Mesenchymal stem cell (in vitro differentiated cells and primary cell): ENCODE results near the gene NR1H2.

ENCODE experiments used
- DNase-seq: peaks from one replicate; pipeline ENCODE4 v3.0.0-alpha.2; 2013
- H2AFZ ChIP-seq: one replicate; pipeline ENCODE4 v1.6.1; 2013; ENCODE audit warnings: low read depth, mild to moderate bottlenecking, control low read depth, inconsistent platforms, low read length, moderate library complexity
- H2AK5ac ChIP-seq: 2 replicates; pipeline ENCODE4 v1.6.1; 2013; ENCODE audit warnings: low read length, moderate library complexity, mild to moderate bottlenecking, inconsistent platforms; ENCODE audit not compliant: severe bottlenecking
- H2BK120ac ChIP-seq: one replicate; pipeline ENCODE4 v1.6.1; 2013; ENCODE audit warnings: low read depth, mild to moderate bottlenecking, inconsistent platforms, low read length, moderate library complexity
- H2BK12ac ChIP-seq, 2 experiments: one replicate each; pipeline ENCODE4 v1.6.1; 2013; ENCODE audit warnings: inconsistent platforms in 2 of 2, low read length in 2 of 2, mild to moderate bottlenecking in 2 of 2, moderate library complexity in 2 of 2, control low read depth in 1 of 2
- H2BK15ac ChIP-seq: one replicate; pipeline ENCODE4 v1.6.1; 2013; ENCODE audit warnings: mild to moderate bottlenecking, low read depth, inconsistent platforms; ENCODE audit not compliant: poor library complexity, severe bottlenecking
- H2BK5ac ChIP-seq: 2 replicates; pipeline ENCODE4 v1.6.1; 2013; ENCODE audit warnings: low read depth, mild to moderate bottlenecking, low read length, control low read depth, inconsistent platforms; ENCODE audit not compliant: poor library complexity, severe bottlenecking
- H3K14ac ChIP-seq, 2 experiments: one replicate each; pipeline ENCODE4 v1.6.1; 2013; ENCODE audit warnings: inconsistent platforms in 2 of 2, low read length in 2 of 2, control low read depth in 1 of 2, mild to moderate bottlenecking in 1 of 2, moderate library complexity in 1 of 2
- H3K18ac ChIP-seq, 2 experiments: one replicate each; pipeline ENCODE4 v1.6.1; 2013; ENCODE audit warnings: inconsistent platforms in 2 of 2, low read length in 2 of 2, control low read depth in 1 of 2, low read depth in 1 of 2, mild to moderate bottlenecking in 1 of 2
- H3K23ac ChIP-seq, 2 experiments: one replicate each; pipeline ENCODE4 v1.6.1; 2013; ENCODE audit warnings: inconsistent platforms in 2 of 2, low read length in 2 of 2, mild to moderate bottlenecking in 2 of 2, moderate library complexity in 2 of 2, control low read depth in 1 of 2
- H3K27ac ChIP-seq: 2 replicates; pipeline ENCODE4 v1.5.1; 2013; ENCODE audit warnings: mild to moderate bottlenecking, moderate library complexity, low read length, control low read depth, inconsistent platforms; ENCODE audit not compliant: poor library complexity, severe bottlenecking
- H3K27me3 ChIP-seq, 2 experiments: 2 replicates each; pipeline versions ENCODE4 v1.6.1 to v1.7.0; 2013; ENCODE audit warnings: low read length in 2 of 2, mild to moderate bottlenecking in 2 of 2, moderate library complexity in 2 of 2, control low read depth in 1 of 2, inconsistent platforms in 1 of 2; ENCODE audit not compliant: control insufficient read depth in 1 of 2, insufficient read depth in 1 of 2
- H3K36me3 ChIP-seq, 2 experiments: 2 replicates each; pipeline versions ENCODE4 v1.6.1 to v1.7.0; 2013; ENCODE audit warnings: low read length in 2 of 2, control low read depth in 1 of 2, inconsistent platforms in 1 of 2, low read depth in 1 of 2, mild to moderate bottlenecking in 1 of 2; ENCODE audit not compliant: insufficient read depth in 2 of 2, control insufficient read depth in 1 of 2
- H3K4ac ChIP-seq, 2 experiments: one replicate each; pipeline ENCODE4 v1.6.1; 2013; ENCODE audit warnings: inconsistent platforms in 2 of 2, low read length in 2 of 2, mild to moderate bottlenecking in 2 of 2, moderate library complexity in 2 of 2, control low read depth in 1 of 2, low read depth in 1 of 2
- H3K4me1 ChIP-seq: 2 replicates; pipeline ENCODE4 v1.6.1; 2013; ENCODE audit warnings: low read depth, low read length, control low read depth; ENCODE audit not compliant: control insufficient read depth, insufficient read depth
- H3K4me2 ChIP-seq: 2 replicates; pipeline ENCODE4 v1.6.1; 2013; ENCODE audit warnings: low read length, mild to moderate bottlenecking, inconsistent platforms; ENCODE audit not compliant: poor library complexity, severe bottlenecking
- H3K4me3 ChIP-seq, 2 experiments: 2 replicates each; pipeline versions ENCODE4 v1.5.1 to v1.7.0; 2013; ENCODE audit warnings: low read length in 2 of 2, mild to moderate bottlenecking in 2 of 2, control low read depth in 1 of 2, low read depth in 1 of 2; ENCODE audit not compliant: insufficient read depth in 1 of 2
- H3K79me1 ChIP-seq: replicated peaks from 2 replicates; pipeline ENCODE4 v1.6.1; 2013; ENCODE audit warnings: mild to moderate bottlenecking, control low read depth, low read length, inconsistent platforms; ENCODE audit not compliant: poor library complexity, severe bottlenecking
- H3K9ac ChIP-seq: 2 replicates; pipeline ENCODE4 v1.7.0; 2013; ENCODE audit warnings: mild to moderate bottlenecking, low read length, moderate library complexity
- H3K9me3 ChIP-seq: 2 replicates; pipeline ENCODE4 v1.7.0; 2013; ENCODE audit warnings: mild to moderate bottlenecking, low read length; ENCODE audit not compliant: control insufficient read depth
- H4K8ac ChIP-seq: one replicate; pipeline ENCODE4 v1.6.1; 2013; ENCODE audit warnings: inconsistent platforms, mild to moderate bottlenecking, low read length, moderate library complexity
- H4K91ac ChIP-seq: one replicate; pipeline ENCODE4 v1.6.1; 2013; ENCODE audit warnings: mild to moderate bottlenecking, low read length, inconsistent platforms
- WGBS: methylation state at CpG from one replicate; pipeline ENCODE4 v1.1.7; 2013; ENCODE audit warnings: mixed read lengths; 5-methylcytosine and 5-hydroxymethylcytosine counted together

Gene NR1H2

GRCh38 chr19:50378169-50378862, 2.1 kb downstream of the NR1H2 start:
- Histone ChIP-seq H2AFZ (no peak overlapping the region), H3K4me1 (peaks cover 2% of the 10 kb centered on the region)
- WGBS: 97% methylated on average over 36 of the region's 36 CpGs

GRCh38 chr19:50378863-50379236, 2.6 kb downstream of the NR1H2 start:
- Histone ChIP-seq H3K4me3 (no peak overlapping the region), H3K4me2 (no peak overlapping the region), H3K4ac (no peak overlapping the region), H2BK15ac (no peak overlapping the region), H3K14ac (no peak overlapping the region), H3K9me3 (no peaks in the 10 kb centered on the region), H2AK5ac (no peak overlapping the region), H2BK5ac (no peak overlapping the region), H2BK12ac (no peak overlapping the region), H2BK120ac (no peak overlapping the region), H3K23ac (no peak overlapping the region), H3K36me3 (peaks cover 55 to 61% of the 10 kb centered on the region in 2 experiments), H2AFZ (no peak overlapping the region), H3K4me1 (peaks cover 2% of the 10 kb centered on the region), H3K18ac (no peak overlapping the region), H3K9ac (no peak overlapping the region), H3K79me1 (peaks cover 33% of the 10 kb centered on the region), H4K91ac (no peak overlapping the region), H3K27ac (no peak overlapping the region), H3K27me3 (no peaks in the 10 kb centered on the region), H4K8ac (no peak overlapping the region)
- DNase-seq: no peak
- WGBS: 96% methylated on average over 10 of the region's 10 CpGs

More at GRCh38 chr19:50378169-50378862, 2.1 kb downstream of the NR1H2 start:
- H2BK12ac ChIP-seq: no peak overlapping the region
- no peak overlapping the region for H2BK15ac ChIP-seq
- H3K9ac ChIP-seq: no peak overlapping the region
- H3K23ac ChIP-seq: no peak overlapping the region
- no peak overlapping the region for H3K4me3 ChIP-seq
- no peak overlapping the region for H3K4me2 ChIP-seq
- no peak overlapping the region for H3K18ac ChIP-seq
- no peak overlapping the region for H2BK120ac ChIP-seq
- H3K27ac ChIP-seq: no peak overlapping the region
- no peak overlapping the region for H3K4ac ChIP-seq
- peaks cover 55 to 60% of the 10 kb centered on the region in 2 experiments for H3K36me3 ChIP-seq
- no peak overlapping the region for H2BK5ac ChIP-seq
- no peaks in the 10 kb centered on the region for H3K9me3 ChIP-seq
- H3K14ac ChIP-seq: no peak overlapping the region
- H4K91ac ChIP-seq: no peak overlapping the region
- no peak overlapping the region for H2AK5ac ChIP-seq
- H3K27me3 ChIP-seq: no peaks in the 10 kb centered on the region
- peaks cover 33% of the 10 kb centered on the region for H3K79me1 ChIP-seq
- DNase-seq: no peak
- H4K8ac ChIP-seq: no peak overlapping the region

- no peak overlapping the region for H2BK5ac ChIP-seq
- H3K9me3 ChIP-seq: no peaks in the 10 kb centered on the region
- H2BK15ac ChIP-seq: no peak overlapping the region
- no peak overlapping the region for H3K9ac ChIP-seq
- H2AK5ac ChIP-seq: no peak overlapping the region
- peaks cover 33% of the 10 kb centered on the region for H3K79me1 ChIP-seq
- H3K27me3 ChIP-seq: no peaks in the 10 kb centered on the region
- H2AFZ ChIP-seq: no peak overlapping the region
- no peak overlapping the region for H3K27ac ChIP-seq
- no peak overlapping the region for H3K4me3 ChIP-seq
- no peak overlapping the region for H4K8ac ChIP-seq
- 97% methylated on average over 11 of the region's 11 CpGs for WGBS
- no peak overlapping the region for H3K4ac ChIP-seq
- no peak overlapping the region for H3K14ac ChIP-seq
- no peak overlapping the region for H2BK12ac ChIP-seq
- no peak for DNase-seq
- H3K23ac ChIP-seq: no peak overlapping the region
- H2BK120ac ChIP-seq: no peak overlapping the region
- H3K36me3 ChIP-seq: peaks cover 55 to 61% of the 10 kb centered on the region in 2 experiments
- no peak overlapping the region for H3K18ac ChIP-seq
- H3K4me1 ChIP-seq: peaks cover 2% of the 10 kb centered on the region
- H4K91ac ChIP-seq: no peak overlapping the region
- no peak overlapping the region for H3K4me2 ChIP-seq
Measured at GRCh38 chr19:50379602-50380001, 3.3 kb downstream of the NR1H2 start.

DNA sequence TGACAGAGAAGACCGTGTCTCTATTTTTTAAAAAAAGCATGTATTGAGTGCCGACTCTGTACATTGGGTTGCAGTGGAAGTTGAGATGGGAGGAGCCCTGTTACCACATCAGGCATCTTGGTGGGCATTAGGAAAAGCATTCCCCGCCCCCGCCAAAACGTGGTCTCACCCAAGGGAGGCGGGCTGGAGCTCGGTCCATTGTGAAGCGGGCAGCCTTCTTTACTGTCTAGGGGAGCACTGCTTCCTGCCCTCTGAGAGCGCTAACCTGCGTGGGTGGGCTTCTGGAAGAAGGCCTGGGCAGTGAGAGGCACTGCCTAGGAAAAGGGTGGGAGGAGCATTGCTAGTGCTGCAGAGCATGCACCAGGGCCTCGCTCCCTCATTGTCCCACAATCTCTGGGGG, 3.9 kb downstream of the NR1H2 start:
- Histone ChIP-seq H2BK120ac (no peak overlapping the region), H2BK15ac (no peak overlapping the region), H4K8ac (no peak overlapping the region), H3K27ac (no peak overlapping the region), H3K23ac (no peak overlapping the region), H3K14ac (no peak overlapping the region), H3K36me3 (peaks cover 55 to 61% of the 10 kb centered on the region in 2 experiments), H2BK5ac (no peak overlapping the region), H3K4me2 (no peak overlapping the region), H3K4ac (no peak overlapping the region), H3K79me1 (peaks cover 34% of the 10 kb centered on the region), H2AK5ac (no peak overlapping the region), H3K27me3 (no peaks in the 10 kb centered on the region), H3K9me3 (no peaks in the 10 kb centered on the region), H2AFZ (no peak overlapping the region), H3K4me3 (no peak overlapping the region), H2BK12ac (no peak overlapping the region), H3K18ac (no peak overlapping the region), H3K4me1 (peaks cover 3% of the 10 kb centered on the region), H3K9ac (no peak overlapping the region), H4K91ac (no peak overlapping the region)
- DNase-seq: no peak
- WGBS: 97% methylated on average over 11 of the region's 11 CpGs
